ENCODE measurements around the gene NEURL1B.

The NEURL1B gene

DNA sequence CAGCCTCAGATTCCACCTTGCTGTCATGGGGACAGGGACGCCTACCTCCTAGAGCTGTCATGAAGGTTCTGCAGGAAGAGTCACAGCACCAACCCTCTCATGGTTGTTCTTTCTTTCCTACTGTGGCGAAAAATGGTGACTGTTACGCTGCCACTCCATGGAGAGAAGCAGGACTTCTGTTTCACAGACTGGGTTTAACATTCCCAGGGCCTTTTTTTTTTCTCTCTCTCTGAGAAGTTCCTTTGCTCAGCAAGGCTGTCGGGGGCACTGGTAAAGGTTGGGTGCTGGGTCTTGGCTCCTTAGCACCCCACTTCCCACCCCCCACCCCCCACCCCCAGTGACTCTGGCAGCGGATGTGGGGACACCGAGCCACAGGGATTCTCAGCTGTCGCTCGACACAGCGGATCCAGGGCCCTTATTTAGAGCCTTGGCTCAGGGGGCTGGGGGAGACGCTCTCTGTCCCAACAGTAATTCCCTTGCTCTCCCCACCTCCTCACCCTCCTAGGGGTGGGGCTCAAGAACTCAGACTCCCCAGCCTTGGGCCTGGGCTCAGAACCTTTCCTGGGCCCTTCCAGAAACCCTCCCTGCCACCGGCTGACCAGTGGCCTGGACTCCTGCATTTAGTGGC, 95.6 kb downstream of the NEURL1B start:
- Histone ChIP-seq H3K4me3 (ENCODE audit: low read length) (no peak overlapping the region), H3K36me3 (ENCODE audit: insufficient read depth, low read depth, low read length) (no peaks in the 10 kb centered on the region), H3K27ac (ENCODE audit: low read length) (no peak overlapping the region), H3K4me1 (ENCODE audit: insufficient read depth, low read length) (no peaks in the 10 kb centered on the region), H3K9me3 (ENCODE audit: insufficient read depth, low read depth, low read length) (no peaks in the 10 kb centered on the region), H3K27me3 (ENCODE audit: insufficient read depth, low read length) (no peaks in the 10 kb centered on the region), H3K9ac (ENCODE audit: low read depth, low read length) (no peak overlapping the region)

DNA sequence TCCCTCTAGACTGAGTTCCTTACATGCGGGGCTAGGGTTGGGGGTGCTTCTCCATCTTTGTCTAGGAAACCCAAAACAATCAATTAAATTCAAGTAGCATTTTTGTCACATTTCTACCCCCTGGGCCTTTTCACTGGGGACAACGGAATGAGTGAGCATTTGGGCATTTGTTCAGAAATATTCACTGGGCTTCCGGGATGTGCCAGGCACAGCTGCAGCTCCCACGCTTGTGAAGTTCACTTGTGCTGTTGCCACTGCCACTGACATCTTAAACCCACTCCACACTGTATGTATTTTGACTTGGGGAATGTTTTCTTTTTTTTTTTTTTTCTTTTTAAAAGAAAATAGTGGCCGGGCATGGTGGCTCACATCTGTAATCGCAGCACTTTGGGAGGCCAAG, 98.3 kb downstream of the NEURL1B start:
- H3K4me1 ChIP-seq (ENCODE audit: insufficient read depth, low read length), result no peaks in the 10 kb centered on the region
- no peaks in the 10 kb centered on the region for H3K9me3 ChIP-seq (ENCODE audit: insufficient read depth, low read depth, low read length)
- H3K4me3 ChIP-seq (ENCODE audit: low read length), result no peak overlapping the region
- no peaks in the 10 kb centered on the region for H3K27me3 ChIP-seq (ENCODE audit: insufficient read depth, low read length)
- H3K36me3 ChIP-seq (ENCODE audit: insufficient read depth, low read depth, low read length), result no peaks in the 10 kb centered on the region
- no peak overlapping the region for H3K9ac ChIP-seq (ENCODE audit: low read depth, low read length)
- H3K27ac ChIP-seq (ENCODE audit: low read length), result no peak overlapping the region

DNA sequence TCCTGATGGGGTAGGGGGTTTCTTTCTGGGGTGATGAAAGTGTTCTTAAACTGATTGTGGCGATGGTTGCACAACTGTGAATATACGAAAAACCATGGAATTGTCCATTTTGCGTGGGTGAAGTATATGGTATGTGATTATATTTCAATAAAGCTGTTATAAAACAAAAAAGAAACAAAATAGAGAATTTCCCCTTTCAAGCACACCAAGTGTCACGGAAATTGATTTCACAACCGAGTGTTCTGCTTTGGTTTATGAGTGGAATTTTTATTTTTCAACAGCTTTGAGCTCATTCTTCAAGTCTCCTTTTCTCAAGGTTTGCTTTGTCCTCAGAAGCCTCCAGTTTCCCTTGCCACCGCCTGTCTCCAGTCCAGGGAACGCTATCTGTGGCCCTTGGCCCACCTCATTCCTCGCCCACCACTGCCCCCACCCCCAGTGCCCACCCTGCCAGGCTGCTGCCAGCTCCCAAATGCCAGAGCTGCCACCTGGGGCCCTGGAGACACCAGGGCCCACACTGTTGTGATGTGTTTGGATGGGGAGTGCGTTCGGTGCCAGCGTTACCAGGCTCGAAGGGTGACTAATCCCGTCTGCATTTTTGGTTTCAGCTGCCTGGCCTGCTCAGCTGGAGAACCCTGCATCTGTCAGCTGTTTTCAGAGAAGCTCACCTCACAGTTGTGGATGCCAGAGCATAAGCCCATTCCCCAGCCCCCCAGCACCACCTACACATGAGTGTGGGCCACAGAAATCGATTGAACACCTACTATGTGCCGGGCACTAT, 99.6 kb downstream of the NEURL1B start:
- Histone ChIP-seq H3K27ac (ENCODE audit: low read length) (no peak overlapping the region), H3K9ac (ENCODE audit: low read depth, low read length) (no peak overlapping the region), H3K9me3 (ENCODE audit: insufficient read depth, low read depth, low read length) (no peaks in the 10 kb centered on the region), H3K4me3 (ENCODE audit: low read length) (no peak overlapping the region), H3K4me1 (ENCODE audit: insufficient read depth, low read length) (no peaks in the 10 kb centered on the region), H3K36me3 (ENCODE audit: insufficient read depth, low read depth, low read length) (no peaks in the 10 kb centered on the region), H3K27me3 (ENCODE audit: insufficient read depth, low read length) (no peaks in the 10 kb centered on the region)
